ENCODE results near the gene ANKIB1.
"Not testable (repeated sequence)": the region's sequence is repeated elsewhere in the genome, so short reads cannot be mapped to it uniquely, and the experiment has no call there.

Gene ANKIB1

GRCh38 chr7:92410162-92410561 is 164.4 kb downstream of the ANKIB1 start:
- not testable (repeated sequence) for DNase-seq

- DNase-seq = no peak
These were observed 167.0 kb downstream of the ANKIB1 start for GRCh38 chr7:92412745-92413144.

GRCh38 chr7:92413550-92413949 is 167.8 kb downstream of the ANKIB1 start:
- no peak for DNase-seq

GRCh38 chr7:92415225-92415624 is 169.5 kb downstream of the ANKIB1 start:
- DNase-seq = no peak

- no peak for DNase-seq
These were observed 172.1 kb downstream of the ANKIB1 start for GRCh38 chr7:92417913-92418312.

- no peak for DNase-seq
These were observed 176.1 kb downstream of the ANKIB1 start for GRCh38 chr7:92421676-92422435.

GRCh38 chr7:92422926-92423325 is 177.2 kb downstream of the ANKIB1 start:
- DNase-seq = no peak

- no peak for DNase-seq
These were observed 177.9 kb downstream of the ANKIB1 start for GRCh38 chr7:92423710-92424131.

- no peak for DNase-seq
These were observed 179.7 kb downstream of the ANKIB1 start for GRCh38 chr7:92425311-92425947.

GRCh38 chr7:92427193-92427592 is 181.4 kb downstream of the ANKIB1 start:
- DNase-seq = no peak

GRCh38 chr7:92432299-92432946 is 186.6 kb downstream of the ANKIB1 start:
- no peak for DNase-seq

GRCh38 chr7:92433019-92433418 is 187.2 kb downstream of the ANKIB1 start:
- no peak for DNase-seq

- no peak for DNase-seq
These were observed 189.8 kb downstream of the ANKIB1 start for GRCh38 chr7:92435542-92435941.

- DNase-seq = no peak
These were observed 191.1 kb downstream of the ANKIB1 start for GRCh38 chr7:92436612-92437445.

- DNase-seq = no peak
These were observed 192.2 kb downstream of the ANKIB1 start for GRCh38 chr7:92437956-92438491.

- not testable (repeated sequence) for DNase-seq
These were observed 196.9 kb downstream of the ANKIB1 start for GRCh38 chr7:92442720-92443119.

- no peak for DNase-seq
These were observed 201.1 kb downstream of the ANKIB1 start for GRCh38 chr7:92446869-92447344.

- peak; percentile 91 for DNase-seq
These were observed 201.8 kb downstream of the ANKIB1 start, which contains the start of gene GATAD1 for GRCh38 chr7:92447345-92448204. GATAD1 (plus strand) TSS chr7:92447482; CDS start chr7:92447730, 248 bp downstream.

GRCh38 chr7:92448205-92448747 is 202.5 kb downstream of the ANKIB1 start:
- DNase-seq = peak; percentile 19
